Mucosa of rectum (tissue), 2 donors: ENCODE measurements around the gene LRRC4B.

Experiments
- H3K27ac ChIP-seq, 2 donors: one replicate each; pipeline ENCODE4 v1.7.0; 2013; ENCODE audit warnings: inconsistent platforms in 2 of 2, low read depth in 2 of 2, low read length in 2 of 2
- H3K27me3 ChIP-seq, 2 donors: one replicate each; pipeline ENCODE4 v1.7.0; 2013; ENCODE audit warnings: low read length in 2 of 2; ENCODE audit not compliant: control insufficient read depth in 2 of 2, insufficient read depth in 2 of 2
- H3K36me3 ChIP-seq, 2 donors: one replicate each; pipeline ENCODE4 v1.7.0; 2013; ENCODE audit warnings: low read length in 2 of 2; ENCODE audit not compliant: control insufficient read depth in 2 of 2, insufficient read depth in 2 of 2
- H3K4me1 ChIP-seq, 2 donors: one replicate each; pipeline ENCODE4 v1.7.0; 2013; ENCODE audit warnings: low read length in 2 of 2, mild to moderate bottlenecking in 1 of 2; ENCODE audit not compliant: control insufficient read depth in 2 of 2, insufficient read depth in 2 of 2
- H3K4me3 ChIP-seq, 2 donors: one replicate each; pipeline ENCODE4 v1.7.0; 2013; ENCODE audit warnings: low read length in 2 of 2
- H3K9ac ChIP-seq, 2 donors: one replicate each; pipeline ENCODE4 v1.7.0; 2013; ENCODE audit warnings: low read length in 2 of 2, low read depth in 1 of 2, mild to moderate bottlenecking in 1 of 2
- H3K9me3 ChIP-seq, 2 donors: one replicate each; pipeline ENCODE4 v1.7.0; 2013; ENCODE audit warnings: low read length in 2 of 2; ENCODE audit not compliant: control insufficient read depth in 2 of 2
- donor health status: healthy.
- donor health status: Normal muscosa, but diverticular disease.

Gene LRRC4B

DNA sequence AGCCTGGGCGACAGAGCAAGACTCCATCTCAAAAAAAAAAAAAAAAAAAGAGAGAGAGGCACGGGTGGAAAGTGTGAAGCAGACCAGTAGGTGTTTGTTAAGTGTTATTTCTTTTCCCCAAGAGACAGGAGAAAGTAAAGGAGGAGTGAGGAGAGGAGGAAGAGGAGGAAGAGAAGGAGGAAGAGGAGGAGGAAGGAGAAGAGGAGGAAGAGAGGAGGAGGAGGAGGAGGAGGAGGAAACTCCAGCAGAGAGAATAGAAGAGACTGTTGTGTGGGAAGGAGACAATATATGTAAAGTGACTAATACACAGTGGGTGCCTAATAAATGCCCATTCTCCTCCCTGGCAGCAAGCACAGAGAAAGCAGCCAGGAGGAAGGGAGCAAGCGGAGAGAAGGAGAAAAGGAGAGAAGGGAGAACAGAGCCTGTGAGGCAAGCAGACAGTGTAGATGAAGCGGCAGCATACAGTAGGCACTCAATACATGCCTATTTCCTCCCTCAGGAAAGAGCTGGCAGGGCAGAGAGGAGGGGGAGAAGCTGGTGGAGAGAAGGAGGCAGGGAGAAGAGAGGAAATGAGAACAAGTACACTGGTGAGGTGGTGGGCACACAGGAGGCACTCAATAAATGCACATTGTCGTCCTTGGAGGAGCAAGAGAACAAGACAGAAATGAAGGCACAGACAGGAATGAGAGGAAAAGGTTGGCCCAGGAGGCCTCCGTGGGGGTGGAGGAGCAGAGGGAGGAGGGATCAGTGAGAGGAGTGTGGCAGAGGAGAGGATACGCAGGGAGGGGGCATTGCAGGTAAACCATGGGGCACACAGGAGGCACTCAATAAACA lies 73.8 kb downstream of the LRRC4B start:
- H3K4me1 ChIP-seq: no peaks in the 10 kb centered on the region
- H3K9ac ChIP-seq: no peak overlapping the region
- H3K36me3 ChIP-seq: peaks cover 0 to 2% of the 10 kb centered on the region in 2 donors
- no peaks in the 10 kb centered on the region for H3K27me3 ChIP-seq
- H3K4me3 ChIP-seq: no peak overlapping the region
- no peak overlapping the region for H3K27ac ChIP-seq
- no peaks in the 10 kb centered on the region for H3K9me3 ChIP-seq

DNA sequence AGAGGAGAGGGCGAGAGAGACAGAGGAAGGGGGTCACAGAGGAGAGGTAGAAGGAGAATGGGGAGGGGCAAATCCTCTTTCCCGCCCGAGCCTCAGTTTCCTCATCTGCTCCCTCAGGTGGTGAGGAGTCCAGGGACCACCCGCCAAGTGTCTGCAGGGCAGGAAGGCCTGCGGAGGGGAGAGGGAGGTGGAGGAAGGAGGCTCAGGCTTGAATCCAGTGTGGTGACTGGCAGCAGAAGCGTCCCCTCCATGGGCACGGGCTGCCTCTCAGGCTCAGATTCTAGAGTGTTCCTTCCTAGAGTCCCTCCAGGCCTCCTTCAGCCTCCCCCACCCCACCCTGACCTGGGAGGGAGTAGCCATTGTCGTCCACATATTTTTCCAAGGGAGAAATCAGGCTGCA lies 75.1 kb downstream of the LRRC4B start:
- no peaks in the 10 kb centered on the region for H3K9me3 ChIP-seq
- H3K27me3 ChIP-seq: no peaks in the 10 kb centered on the region
- H3K4me3 ChIP-seq: no peak overlapping the region
- no peak overlapping the region for H3K27ac ChIP-seq
- peaks cover 0 to 2% of the 10 kb centered on the region in 2 donors for H3K36me3 ChIP-seq
- no peaks in the 10 kb centered on the region for H3K4me1 ChIP-seq
- H3K9ac ChIP-seq: no peak overlapping the region

DNA sequence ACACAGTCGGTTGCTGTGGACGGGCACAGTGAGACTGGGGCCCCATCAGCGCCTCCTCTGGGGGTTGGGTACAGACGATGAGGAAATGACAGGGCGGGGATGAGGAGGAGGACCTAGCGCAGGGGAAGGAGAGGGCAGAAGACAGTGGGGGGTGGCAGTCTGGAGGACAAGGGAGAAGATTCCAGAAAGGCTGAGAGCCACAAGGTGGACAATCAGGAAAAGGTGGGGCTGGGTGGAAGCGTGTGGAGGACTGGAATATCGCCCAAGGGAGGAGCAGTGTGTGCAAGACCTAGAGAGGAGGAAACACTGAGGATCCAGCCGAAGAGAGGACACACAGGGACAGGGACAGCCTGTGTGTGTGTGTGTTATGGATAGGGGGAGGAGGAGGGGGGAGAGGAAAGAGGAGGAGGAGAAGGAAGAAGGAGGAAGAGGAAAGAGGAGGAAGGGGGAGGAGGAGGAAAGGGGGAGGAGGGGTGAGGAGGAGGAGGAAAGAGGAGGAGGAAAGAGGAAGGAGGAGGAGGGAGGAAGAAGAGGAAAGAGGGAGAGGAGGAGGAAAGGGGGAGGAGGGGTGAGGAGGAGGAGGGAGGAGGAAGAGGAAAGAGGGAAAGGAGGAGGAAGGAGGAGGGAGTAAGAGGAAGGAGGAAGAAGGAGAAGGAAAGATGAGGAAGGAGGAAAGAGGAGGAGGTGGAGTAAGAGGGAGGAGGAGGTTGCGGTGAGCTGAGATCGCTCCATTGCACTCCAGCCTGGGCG lies 75.8 kb downstream of the LRRC4B start:
- Histone ChIP-seq H3K4me1 (no peaks in the 10 kb centered on the region), H3K9ac (no peak overlapping the region), H3K9me3 (no peaks in the 10 kb centered on the region), H3K27me3 (no peaks in the 10 kb centered on the region), H3K27ac (no peak overlapping the region), H3K4me3 (no peak overlapping the region), H3K36me3 (peaks cover 0 to 2% of the 10 kb centered on the region in 2 donors)

DNA sequence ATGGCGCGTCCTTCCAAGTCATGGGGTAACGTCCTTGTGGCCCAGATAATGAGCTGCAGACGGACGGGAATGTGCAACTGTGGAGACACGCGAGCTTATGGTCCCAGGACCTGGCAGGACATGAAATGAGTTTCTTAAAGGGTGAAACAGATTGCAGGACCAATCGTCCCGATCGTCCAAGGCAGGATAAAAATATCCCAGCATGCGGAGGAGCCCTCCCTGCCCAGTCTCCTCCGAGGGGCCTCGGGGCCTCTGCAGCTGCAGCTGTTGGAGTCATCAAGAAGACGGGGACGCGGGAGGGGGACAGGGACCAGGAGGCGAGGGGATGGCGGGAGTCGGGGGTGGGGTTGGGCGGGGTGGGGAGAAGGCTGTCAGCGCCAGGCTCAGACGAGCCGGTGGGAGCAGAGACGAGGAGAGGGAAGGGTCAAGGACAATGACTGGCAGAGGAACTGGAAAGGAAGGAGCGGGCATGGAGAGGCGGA lies 77.2 kb downstream of the LRRC4B start:
- Histone ChIP-seq H3K27ac (no peak overlapping the region), H3K27me3 (no peaks in the 10 kb centered on the region), H3K4me1 (no peaks in the 10 kb centered on the region), H3K4me3 (no peak overlapping the region), H3K9ac (no peak overlapping the region), H3K9me3 (no peaks in the 10 kb centered on the region), H3K36me3 (peaks cover 0 to 2% of the 10 kb centered on the region in 2 donors)

DNA sequence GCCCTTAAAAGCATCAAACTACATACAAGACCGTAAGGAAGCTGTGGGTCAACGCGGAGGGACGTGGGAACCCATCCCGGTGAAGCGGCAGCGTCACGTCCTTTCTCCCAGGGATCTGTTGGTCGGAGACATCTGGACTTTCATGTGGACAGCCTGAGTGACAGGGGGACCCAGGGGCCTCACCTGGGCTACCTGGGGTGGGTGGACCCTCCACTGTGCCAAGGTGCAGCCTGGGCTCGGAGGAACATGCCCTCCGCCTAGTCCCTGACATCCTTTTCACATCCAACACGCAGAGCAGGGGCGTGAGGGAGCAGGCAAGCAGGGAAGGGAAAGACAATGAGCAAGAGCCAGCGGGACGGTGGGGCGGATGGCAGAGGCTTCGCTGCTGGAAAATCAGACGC lies 77.8 kb downstream of the LRRC4B start:
- Histone ChIP-seq H3K4me3 (no peak overlapping the region), H3K36me3 (peaks cover 0 to 2% of the 10 kb centered on the region in 2 donors), H3K9ac (no peak overlapping the region), H3K27me3 (no peaks in the 10 kb centered on the region), H3K9me3 (no peaks in the 10 kb centered on the region), H3K27ac (no peak overlapping the region), H3K4me1 (no peaks in the 10 kb centered on the region)

DNA sequence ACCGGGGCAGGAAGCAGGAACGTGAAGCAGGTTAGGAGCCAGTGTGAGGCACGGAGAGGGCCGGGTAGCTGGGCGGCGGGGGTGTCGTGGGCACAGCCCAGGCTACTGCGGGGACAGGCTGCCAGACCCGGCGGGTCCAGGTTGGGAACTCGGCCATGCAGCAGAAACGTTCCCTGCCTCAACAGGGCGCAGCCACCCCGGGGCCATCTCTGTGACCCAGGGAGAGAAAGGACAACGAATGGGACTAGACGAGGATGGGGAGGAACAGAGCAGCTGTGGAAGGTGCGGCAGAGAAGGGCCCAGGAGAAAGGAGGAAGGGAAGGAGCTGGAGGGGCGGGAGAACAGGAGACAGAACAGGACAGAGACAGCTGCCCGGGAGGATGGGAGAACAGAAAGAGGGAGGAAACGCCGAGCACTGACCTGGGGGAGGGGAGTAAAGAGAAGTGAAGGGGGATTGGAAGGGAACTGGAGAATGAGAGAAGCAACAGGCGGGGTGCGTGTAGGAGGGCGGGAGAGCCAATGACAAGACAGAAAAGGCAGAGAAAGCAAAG lies 78.7 kb downstream of the LRRC4B start:
- no peak overlapping the region for H3K4me3 ChIP-seq
- no peaks in the 10 kb centered on the region for H3K9me3 ChIP-seq
- H3K9ac ChIP-seq: no peak overlapping the region
- peaks cover 0 to 2% of the 10 kb centered on the region in 2 donors for H3K36me3 ChIP-seq
- no peaks in the 10 kb centered on the region for H3K27me3 ChIP-seq
- no peak overlapping the region for H3K27ac ChIP-seq
- H3K4me1 ChIP-seq: no peaks in the 10 kb centered on the region

DNA sequence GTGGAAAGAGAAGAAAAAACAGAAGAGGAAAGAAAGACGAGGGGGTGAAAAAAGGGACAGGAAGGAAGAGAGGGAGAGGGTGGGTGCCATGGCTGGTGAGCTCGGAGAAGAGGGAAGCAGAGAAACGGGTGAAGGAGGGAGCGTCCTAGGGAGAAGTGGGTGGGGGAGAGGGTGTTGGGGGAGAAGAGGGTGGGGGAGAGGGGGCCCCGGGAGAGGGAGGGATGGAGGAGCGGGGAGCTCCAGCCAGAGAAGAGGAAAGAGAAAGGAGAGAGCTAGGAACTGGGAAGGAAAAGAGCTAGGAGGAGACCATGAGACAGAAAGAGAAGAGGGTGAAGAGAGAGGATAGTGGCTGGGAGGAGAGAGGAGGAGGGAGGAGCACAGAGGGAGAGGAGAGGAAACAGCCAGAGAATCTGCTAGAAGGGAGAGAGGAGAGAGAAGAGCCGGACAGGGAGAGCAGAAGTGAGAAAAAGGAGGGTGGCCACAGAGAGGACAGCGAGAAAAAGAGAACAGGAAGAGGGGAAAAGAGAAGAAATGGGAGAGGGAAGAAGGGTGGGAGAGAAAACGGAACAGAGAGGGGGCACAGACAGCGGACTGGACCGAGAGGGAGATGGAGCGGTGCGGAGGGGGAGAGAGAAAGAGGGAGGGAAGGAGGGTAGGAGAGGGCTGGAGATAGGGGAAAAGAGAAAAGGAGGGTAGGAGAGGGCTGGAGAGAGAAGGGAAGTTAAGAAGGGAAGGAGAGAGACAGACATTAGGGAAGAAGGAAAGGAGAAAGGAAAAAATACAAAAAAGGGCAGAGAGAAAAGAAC lies 79.6 kb downstream of the LRRC4B start:
- Histone ChIP-seq H3K9me3 (no peaks in the 10 kb centered on the region), H3K4me3 (no peak overlapping the region), H3K27me3 (no peaks in the 10 kb centered on the region), H3K36me3 (peaks cover 1 to 2% of the 10 kb centered on the region in 2 donors), H3K4me1 (no peaks in the 10 kb centered on the region), H3K27ac (no peak overlapping the region), H3K9ac (no peak overlapping the region)

DNA sequence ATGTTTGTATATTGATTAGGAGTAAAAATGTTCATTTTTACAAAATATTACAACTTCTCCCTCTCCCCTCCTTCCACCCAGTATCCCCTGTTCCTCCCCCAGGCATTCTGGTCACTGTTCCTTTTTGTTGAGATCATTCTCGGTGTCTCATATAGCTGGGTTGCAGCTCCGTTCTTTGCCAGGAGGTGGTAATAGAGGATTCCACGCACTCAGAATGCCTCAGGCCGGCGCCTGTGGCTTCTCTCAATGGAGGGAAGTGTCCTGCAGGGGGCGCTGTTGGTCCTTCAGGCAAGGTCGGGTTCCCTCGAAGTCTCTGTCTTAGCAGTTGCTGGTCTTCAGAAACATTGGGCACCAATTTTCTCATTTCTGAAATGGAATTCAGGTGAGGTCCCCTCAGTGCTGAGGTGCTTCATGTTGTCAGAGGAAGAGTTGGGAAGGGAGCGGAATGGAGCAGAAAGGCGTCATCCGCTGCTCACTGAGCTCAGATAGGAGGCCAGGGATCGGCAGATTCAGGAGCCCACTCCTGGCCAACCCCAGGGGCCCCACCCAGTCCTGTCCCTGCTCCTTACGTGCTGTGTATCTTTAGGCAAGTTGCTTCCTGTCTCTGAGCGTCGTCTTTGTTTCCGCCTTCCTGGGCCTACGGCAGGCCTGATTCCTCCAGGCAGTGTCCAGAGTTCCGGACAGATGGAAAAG lies 81.3 kb downstream of the LRRC4B start:
- Histone ChIP-seq H3K27me3 (no peaks in the 10 kb centered on the region), H3K27ac (no peak overlapping the region), H3K4me3 (no peak overlapping the region), H3K4me1 (no peaks in the 10 kb centered on the region), H3K36me3 (peaks cover 6 to 13% of the 10 kb centered on the region in 2 donors), H3K9me3 (no peaks in the 10 kb centered on the region), H3K9ac (no peak overlapping the region)

DNA sequence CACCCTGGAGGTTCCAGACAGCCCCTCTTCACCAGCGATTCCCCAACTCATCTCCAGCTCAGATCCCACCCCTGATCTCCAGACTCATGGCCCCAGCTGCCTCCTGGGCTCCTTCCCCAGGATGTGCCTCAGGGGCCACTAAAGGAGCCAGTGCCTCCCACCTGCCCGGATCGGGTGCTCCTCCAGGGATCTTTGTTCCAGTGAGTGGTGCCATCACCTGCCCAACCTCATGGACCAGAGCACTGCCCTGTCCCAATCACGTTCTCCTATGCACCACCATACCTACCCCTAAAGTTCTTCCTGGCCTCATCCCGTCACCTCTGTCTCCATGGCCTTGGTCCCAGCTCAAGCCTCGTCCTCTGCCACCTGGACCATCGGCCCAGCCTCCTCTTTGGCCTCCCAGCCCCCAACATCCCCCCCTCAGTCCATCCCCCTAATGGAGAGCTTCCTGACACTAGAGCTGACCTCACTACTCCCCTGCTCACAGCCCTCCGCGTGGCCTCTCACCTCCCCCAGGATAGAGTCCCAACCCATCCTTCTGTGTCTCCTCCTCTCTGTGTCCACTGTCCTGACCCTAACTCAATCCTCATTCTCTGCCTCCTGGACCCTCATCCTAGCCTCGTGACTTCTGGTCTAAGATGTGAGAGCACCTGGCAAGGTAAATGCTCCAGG lies 82.8 kb downstream of the LRRC4B start:
- Histone ChIP-seq H3K9ac (no peak overlapping the region), H3K27me3 (no peaks in the 10 kb centered on the region), H3K27ac (no peak overlapping the region), H3K9me3 (no peaks in the 10 kb centered on the region), H3K4me1 (no peaks in the 10 kb centered on the region), H3K36me3 (peaks cover 21 to 25% of the 10 kb centered on the region in 2 donors), H3K4me3 (no peak overlapping the region)
